ENCODE data around the gene GNA12.

The GNA12 gene, protein sequence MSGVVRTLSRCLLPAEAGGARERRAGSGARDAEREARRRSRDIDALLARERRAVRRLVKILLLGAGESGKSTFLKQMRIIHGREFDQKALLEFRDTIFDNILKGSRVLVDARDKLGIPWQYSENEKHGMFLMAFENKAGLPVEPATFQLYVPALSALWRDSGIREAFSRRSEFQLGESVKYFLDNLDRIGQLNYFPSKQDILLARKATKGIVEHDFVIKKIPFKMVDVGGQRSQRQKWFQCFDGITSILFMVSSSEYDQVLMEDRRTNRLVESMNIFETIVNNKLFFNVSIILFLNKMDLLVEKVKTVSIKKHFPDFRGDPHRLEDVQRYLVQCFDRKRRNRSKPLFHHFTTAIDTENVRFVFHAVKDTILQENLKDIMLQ

GRCh38 chr7:2844153-2845033 lies at the start of gene GNA12:
Gene GNA12, minus strand, starts transcription at chr7:2844308. Its CDS starts 147 bp downstream, at chr7:2844161.
- DNase-seq (ENCODE audit: low read depth in 3 of 3, low spot score in 1 of 3) = peak; percentile 91 to 97 (median 96)

DNA sequence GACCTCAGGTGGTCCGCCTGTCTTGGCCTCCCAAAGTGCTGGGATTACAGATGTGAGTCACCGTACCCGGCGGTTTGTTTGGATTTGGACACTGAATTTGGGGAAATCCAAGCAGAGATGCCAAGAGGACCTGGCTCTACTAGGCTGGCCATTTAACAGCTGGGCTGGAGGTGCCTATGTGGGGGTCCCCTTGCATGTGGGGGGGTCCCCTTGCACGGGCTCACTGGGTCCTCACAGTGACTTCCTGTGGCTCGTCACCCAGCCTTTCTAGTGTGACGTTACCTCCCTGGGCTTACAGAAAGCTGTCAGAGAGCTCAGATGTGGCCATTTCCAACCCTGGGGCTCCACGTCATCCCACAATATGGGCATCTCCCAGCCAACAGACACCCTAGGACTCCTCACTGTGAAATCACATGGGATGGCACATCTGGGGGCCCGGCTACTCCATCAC lies 49.3 kb upstream of the GNA12 start:
- no peak for DNase-seq (ENCODE audit: low read depth in 3 of 3, low spot score in 1 of 3)

GRCh38 chr7:2892549-2892948 lies 48.4 kb upstream of the GNA12 start:
- DNase-seq (ENCODE audit: low read depth in 3 of 3, low spot score in 1 of 3) = no peak

- no peak for DNase-seq (ENCODE audit: low read depth in 3 of 3, low spot score in 1 of 3)
Measured at GRCh38 chr7:2887816-2888215, 43.7 kb upstream of the GNA12 start.

DNA sequence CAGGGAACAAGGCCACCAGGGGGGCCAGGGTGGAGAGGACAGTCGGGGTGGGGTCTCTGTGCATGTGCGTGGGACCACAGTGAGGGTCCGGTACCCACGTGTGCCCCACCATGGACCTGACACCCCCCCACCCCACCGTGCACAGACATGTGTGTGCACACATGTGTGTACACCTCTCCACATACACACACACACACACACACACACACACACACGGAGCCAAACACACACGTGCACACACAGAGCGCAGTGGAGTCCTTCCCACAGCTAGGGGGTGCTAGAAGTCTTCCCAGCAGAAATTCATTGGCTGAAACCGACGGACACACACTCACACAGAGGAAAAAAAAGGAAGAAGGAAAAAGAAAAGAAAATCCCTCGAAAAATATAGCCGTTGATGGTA lies 42.8 kb upstream of the GNA12 start:
- DNase-seq (ENCODE audit: low read depth in 3 of 3, low spot score in 1 of 3) = peak in 1 of 3 donors; percentile 18

- DNase-seq (ENCODE audit: low read depth in 3 of 3, low spot score in 1 of 3) = no peak
Measured at GRCh38 chr7:2886391-2886790, 42.3 kb upstream of the GNA12 start.

GRCh38 chr7:2884161-2884560 lies 40.1 kb upstream of the GNA12 start:
- no peak for DNase-seq (ENCODE audit: low read depth in 3 of 3, low spot score in 1 of 3)

DNA sequence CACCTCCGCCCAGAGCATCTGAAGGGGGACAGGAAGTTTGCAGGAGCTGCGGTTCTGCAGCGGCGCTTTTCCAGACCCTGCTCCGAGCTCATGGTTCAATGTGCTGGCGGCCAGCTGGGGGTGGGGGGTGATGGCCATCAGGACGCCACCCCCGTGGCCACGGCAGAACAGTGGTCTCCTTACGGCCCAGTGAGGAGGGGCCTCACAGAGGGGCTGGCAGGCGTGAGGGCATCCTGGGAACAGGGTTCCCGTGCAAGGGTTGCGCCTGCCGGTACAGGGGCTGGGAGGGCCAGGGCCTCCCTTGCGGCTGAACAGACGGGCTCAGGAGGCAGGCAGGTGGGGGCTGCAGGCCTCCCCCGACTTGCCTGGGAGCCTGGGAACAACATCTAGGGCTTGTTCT lies 39.0 kb upstream of the GNA12 start:
- DNase-seq (ENCODE audit: low read depth in 3 of 3, low spot score in 1 of 3) = no peak

DNA sequence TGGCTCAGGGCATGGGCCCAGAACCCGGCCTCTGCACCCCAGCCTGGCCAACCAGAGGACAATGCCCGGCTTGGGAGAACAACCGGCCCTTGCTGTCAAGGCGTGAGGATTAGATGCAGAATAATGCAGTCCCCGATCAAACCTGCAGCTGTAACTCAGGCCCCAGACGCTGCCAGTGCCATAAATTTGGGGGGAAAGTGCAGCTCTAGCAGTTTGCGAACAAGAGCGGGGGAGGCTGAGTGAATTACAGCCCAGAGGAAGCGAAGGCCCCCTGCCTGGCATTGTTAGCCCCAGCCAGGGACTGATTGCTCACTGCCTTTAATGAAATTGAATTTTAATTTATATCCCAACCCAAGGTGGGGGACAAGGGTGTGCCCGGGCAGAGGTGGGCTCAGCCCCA lies 38.0 kb upstream of the GNA12 start:
- DNase-seq (ENCODE audit: low read depth in 3 of 3, low spot score in 1 of 3) = no peak

GRCh38 chr7:2880874-2881533 lies 36.9 kb upstream of the GNA12 start:
- DNase-seq (ENCODE audit: low read depth in 3 of 3, low spot score in 1 of 3) = no peak

- no peak for DNase-seq (ENCODE audit: low read depth in 3 of 3, low spot score in 1 of 3)
Measured at GRCh38 chr7:2880051-2880450, 35.9 kb upstream of the GNA12 start.

GRCh38 chr7:2879354-2879753 lies 35.2 kb upstream of the GNA12 start:
- no peak for DNase-seq (ENCODE audit: low read depth in 3 of 3, low spot score in 1 of 3)

GRCh38 chr7:2878306-2878705 lies 34.2 kb upstream of the GNA12 start:
- DNase-seq (ENCODE audit: low read depth in 3 of 3, low spot score in 1 of 3) = no peak

GRCh38 chr7:2876031-2876731 lies 32.1 kb upstream of the GNA12 start:
- no peak for DNase-seq (ENCODE audit: low read depth in 3 of 3, low spot score in 1 of 3)

DNA sequence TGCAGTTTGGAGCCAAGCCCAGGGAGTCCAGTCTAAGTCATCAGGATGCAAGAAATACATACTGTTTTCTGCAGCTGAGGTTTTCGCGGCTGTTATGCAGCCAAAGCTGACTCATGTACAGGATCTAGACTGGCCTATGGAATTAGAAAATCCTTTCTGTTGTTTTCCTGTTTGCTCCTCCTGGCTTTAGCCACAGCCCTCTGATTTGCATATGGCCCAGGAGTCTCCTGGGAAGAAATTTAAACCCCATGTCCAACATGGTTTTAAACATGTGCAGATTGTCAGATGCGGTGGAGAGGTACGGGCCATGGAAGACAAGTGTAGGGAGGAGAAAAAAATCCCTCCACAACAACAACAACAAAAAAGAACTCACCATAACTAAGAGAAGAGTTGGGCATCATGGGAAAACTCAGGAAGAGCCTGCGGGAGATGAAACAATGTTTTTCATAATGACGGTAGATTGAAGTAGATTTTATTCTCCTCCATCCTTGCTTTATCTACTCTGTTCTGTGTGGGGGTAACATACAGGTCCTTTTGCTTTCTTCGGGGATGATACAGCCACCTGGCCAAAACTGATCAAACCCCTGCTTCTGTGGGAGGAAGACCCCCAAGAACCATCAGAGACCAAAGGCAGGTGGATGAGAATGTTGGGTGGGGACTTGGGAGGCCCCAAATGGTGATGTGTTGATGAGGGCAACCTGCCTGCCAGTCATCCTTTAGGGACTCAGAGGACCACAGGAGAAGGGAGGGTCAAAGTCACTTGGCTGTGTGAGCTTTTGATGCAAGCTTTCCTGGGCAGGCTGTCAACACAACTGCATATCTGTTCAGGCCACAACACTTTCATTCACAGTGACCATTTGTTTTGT lies 29.8 kb upstream of the GNA12 start:
- no peak for DNase-seq (ENCODE audit: low read depth in 3 of 3, low spot score in 1 of 3)

DNA sequence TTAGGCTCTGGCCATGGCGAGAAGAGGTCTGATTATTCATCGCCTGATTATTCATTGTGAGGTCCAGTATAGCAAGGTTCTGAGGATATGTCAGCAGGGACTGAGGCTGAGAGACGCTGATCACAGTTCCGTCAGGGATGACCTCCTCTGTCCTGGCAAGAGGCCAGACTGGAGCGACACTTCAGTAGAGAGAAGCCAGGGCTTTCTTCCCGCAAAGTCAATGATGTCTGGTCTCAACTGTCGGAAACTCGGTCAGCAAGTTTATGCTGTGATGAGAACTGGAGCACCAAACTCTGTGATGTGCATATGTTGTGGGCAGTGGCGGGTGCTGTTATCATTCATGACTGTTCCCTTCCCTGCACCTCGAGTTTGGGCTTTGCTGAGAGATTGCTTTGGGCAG lies 29.0 kb upstream of the GNA12 start:
- no peak for DNase-seq (ENCODE audit: low read depth in 3 of 3, low spot score in 1 of 3)

DNA sequence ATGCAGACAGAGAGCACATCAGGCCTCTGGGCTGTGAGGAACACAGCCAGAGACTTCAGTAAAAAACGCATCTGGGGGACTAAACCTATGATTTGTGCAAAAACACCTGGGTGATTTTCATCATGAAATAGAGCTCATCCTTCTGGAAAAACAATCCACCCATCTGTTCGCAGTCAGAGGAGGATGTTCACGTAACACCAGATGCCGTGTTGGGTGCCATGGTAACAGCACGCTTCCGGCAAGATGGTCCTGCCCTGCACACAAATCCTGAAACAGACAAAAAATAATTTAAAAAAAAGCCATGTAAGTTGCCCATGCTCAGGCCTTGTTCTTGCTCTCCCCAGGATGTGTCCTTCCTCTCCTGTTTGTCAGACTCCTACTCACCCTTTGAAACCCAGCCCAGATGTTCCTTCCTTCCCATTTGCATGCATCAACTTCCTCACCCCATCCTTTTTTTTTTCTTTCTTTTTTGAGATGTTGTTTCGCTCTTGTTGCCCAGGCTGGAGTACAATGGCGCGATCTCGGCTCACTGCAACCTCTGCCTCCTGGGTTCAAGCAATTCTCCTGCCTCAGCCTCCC lies 28.3 kb upstream of the GNA12 start:
- no peak for DNase-seq (ENCODE audit: low read depth in 3 of 3, low spot score in 1 of 3)

DNA sequence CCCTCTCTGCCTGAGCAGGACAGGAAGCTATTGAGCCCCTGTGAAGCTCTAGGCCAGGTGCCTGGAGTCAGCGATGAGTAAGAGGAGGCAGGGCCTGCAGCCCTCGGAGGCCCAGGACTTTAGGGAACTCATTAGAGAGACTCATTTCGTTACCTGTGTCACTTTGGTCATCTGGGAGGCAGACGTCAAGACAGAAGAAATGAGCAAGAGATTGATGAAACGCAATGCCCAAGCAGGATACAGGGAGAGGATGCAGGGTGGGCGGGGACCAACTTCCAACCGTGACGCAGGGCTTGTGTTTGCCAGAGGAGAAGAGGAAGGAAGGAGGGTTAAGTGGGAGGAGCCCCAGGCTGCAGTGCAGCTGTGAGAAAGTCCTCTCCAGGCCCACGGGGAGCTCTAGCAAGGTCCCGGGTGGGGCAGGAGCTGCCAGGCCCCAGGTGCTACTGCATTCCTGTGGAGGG lies 26.4 kb upstream of the GNA12 start:
- no peak for DNase-seq (ENCODE audit: low read depth in 3 of 3, low spot score in 1 of 3)

DNA sequence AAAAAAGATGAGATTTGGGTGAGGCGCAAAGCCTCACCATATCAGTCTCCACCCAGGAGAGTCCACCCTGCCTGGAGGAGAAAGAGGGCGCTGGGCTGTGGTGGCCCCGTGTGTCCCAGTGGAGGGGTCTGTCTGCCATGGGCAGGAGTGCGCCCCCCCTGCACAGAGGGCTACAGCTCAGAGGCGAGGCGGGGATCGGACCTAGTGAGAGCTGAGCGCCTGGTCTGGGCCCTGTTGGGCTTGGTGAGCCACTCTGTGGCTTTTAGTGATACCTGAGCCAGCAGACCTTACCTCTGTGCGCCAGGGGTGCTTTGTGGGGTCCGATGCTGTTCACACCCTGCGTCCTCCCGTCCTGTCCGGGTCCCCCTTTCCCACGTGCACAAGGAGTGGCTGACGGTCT lies 25.9 kb upstream of the GNA12 start:
- no peak for DNase-seq (ENCODE audit: low read depth in 3 of 3, low spot score in 1 of 3)

DNA sequence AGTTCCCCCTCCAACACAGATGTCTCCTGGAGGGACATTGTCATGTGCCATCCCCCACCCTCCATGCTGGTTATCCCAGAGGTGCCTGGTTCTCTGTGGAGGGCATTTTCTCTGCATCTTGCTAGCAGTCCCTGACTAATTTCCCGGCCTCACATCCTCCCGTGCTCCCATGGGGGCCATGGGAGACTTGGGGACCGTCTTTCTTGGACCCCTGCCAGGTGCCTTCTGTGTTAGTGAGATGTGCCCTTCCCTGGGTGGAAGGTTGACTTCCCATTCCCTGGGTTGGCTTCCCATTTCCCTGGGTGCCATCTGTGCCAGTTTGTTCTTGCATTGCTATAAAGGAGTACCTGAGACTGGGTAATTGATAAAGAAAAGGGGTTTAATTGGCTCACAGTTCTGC lies 22.5 kb upstream of the GNA12 start:
- DNase-seq (ENCODE audit: low read depth in 3 of 3, low spot score in 1 of 3) = no peak

Measured in stimulated activated CD4-positive, alpha-beta T cell treated with anti-CD3 and anti-CD28 coated beads, TNF-alpha, amount 100 ng/mL, for 1 hour (primary cell).